HG03460 (cell line): Measurements from ENCODE around the gene EPC2.
A peak's percentile ranks its signal among the peaks of the same experiment; 100 is the strongest.

Experiments
- ATAC-seq: cut with Tn5 transposase; IDR thresholded peaks from one replicate; pipeline ENCODE4 v1.9.1; 2021; ENCODE audit not compliant: unreplicated experiment

Gene EPC2

GRCh38 chr2:148643998-148644882 lies at the start of gene EPC2:
Gene EPC2 (plus strand): TSS chr2:148644751. CDS start chr2:148645018, 267 bp downstream.
- ATAC-seq: peak; percentile 53

GRCh38 chr2:148596018-148596417 lies 48.5 kb upstream of the EPC2 start:
- ATAC-seq: no peak

GRCh38 chr2:148599109-148599991 lies 45.2 kb upstream of the EPC2 start:
- ATAC-seq: no peak

GRCh38 chr2:148602885-148603561 lies 41.5 kb upstream of the EPC2 start:
- no peak for ATAC-seq

- ATAC-seq: peak; percentile 99
Observed at GRCh38 chr2:148603562-148603920, 41.0 kb upstream of the EPC2 start.

GRCh38 chr2:148604927-148605326 lies 39.6 kb upstream of the EPC2 start:
- no peak for ATAC-seq

- no peak for ATAC-seq
Observed at GRCh38 chr2:148607566-148607965, 37.0 kb upstream of the EPC2 start.

- no peak for ATAC-seq
Observed at GRCh38 chr2:148613231-148614013, 31.1 kb upstream of the EPC2 start.

- ATAC-seq: peak; percentile 18
Observed at GRCh38 chr2:148614014-148614321, 30.6 kb upstream of the EPC2 start.

- peak; percentile 92 for ATAC-seq
Observed at GRCh38 chr2:148614322-148615049, 30.1 kb upstream of the EPC2 start.

- ATAC-seq: no peak
Observed at GRCh38 chr2:148615381-148615841, 29.1 kb upstream of the EPC2 start.

- ATAC-seq: no peak
Observed at GRCh38 chr2:148616662-148617061, 27.9 kb upstream of the EPC2 start.

GRCh38 chr2:148617219-148617618 lies 27.3 kb upstream of the EPC2 start:
- ATAC-seq: no peak

- ATAC-seq: no peak
Observed at GRCh38 chr2:148619560-148620195, 24.9 kb upstream of the EPC2 start.

- ATAC-seq: no peak
Observed at GRCh38 chr2:148622366-148622765, 22.2 kb upstream of the EPC2 start.

- no peak for ATAC-seq
Observed at GRCh38 chr2:148623086-148623485, 21.5 kb upstream of the EPC2 start.

GRCh38 chr2:148627224-148627623 lies 17.3 kb upstream of the EPC2 start:
- no peak for ATAC-seq

- no peak for ATAC-seq
Observed at GRCh38 chr2:148634749-148635148, 9.8 kb upstream of the EPC2 start.

GRCh38 chr2:148638543-148638942 lies 6.0 kb upstream of the EPC2 start:
- ATAC-seq: no peak
